ENCODE results near the gene R3HDM4.
A peak's percentile ranks its signal among the peaks of the same experiment; 100 is the strongest.
"Not testable (repeated sequence)": the region's sequence is repeated elsewhere in the genome, so short reads cannot be mapped to it uniquely, and the experiment has no call there.

The R3HDM4 gene

GRCh38 chr19:850979-851335 lies 62.1 kb downstream of the R3HDM4 start:
- Histone ChIP-seq H3K79me2 (no peaks in the 10 kb centered on the region), H3K27ac (peak overlapping the region; percentile 30), H3K27me3 (ENCODE audit: control insufficient read depth, insufficient read depth, low read length) (no peaks in the 10 kb centered on the region), H2AFZ (peak overlapping the region; percentile 75), H3K4me1 (peaks cover 4% of the 10 kb centered on the region), H3K4me2 (ENCODE audit: low read length) (peak overlapping the region; percentile 31), H3K4me3 (ENCODE audit: low read depth, low read length) (peak overlapping the region; percentile 5), H3K9ac (no peak overlapping the region), H3K36me3 (ENCODE audit: control insufficient read depth, insufficient read depth, low read length) (no peaks in the 10 kb centered on the region), H3K9me3 (ENCODE audit: control insufficient read depth, low read length) (no peaks in the 10 kb centered on the region)
- TF ChIP-seq CTCF (IDR thresholded peaks at IDR 0.05) = no peak

- Histone ChIP-seq H3K79me2 (no peaks in the 10 kb centered on the region), H3K36me3 (ENCODE audit: control insufficient read depth, insufficient read depth, low read length) (no peaks in the 10 kb centered on the region), H3K4me2 (ENCODE audit: low read length) (peak overlapping the region; percentile 31), H3K4me1 (peaks cover 4% of the 10 kb centered on the region), H3K9me3 (ENCODE audit: control insufficient read depth, low read length) (no peaks in the 10 kb centered on the region), H3K9ac (no peak overlapping the region), H2AFZ (peak overlapping the region; percentile 75), H3K27ac (peak overlapping the region; percentile 30), H3K27me3 (ENCODE audit: control insufficient read depth, insufficient read depth, low read length) (no peaks in the 10 kb centered on the region), H3K4me3 (ENCODE audit: low read depth, low read length) (peak overlapping the region; percentile 5)
- TF ChIP-seq CTCF (IDR thresholded peaks at IDR 0.05) = no peak
These were observed 62.6 kb downstream of the R3HDM4 start for GRCh38 chr19:850221-850978.

- H3K36me3 ChIP-seq (ENCODE audit: control insufficient read depth, insufficient read depth, low read length); H3K9ac ChIP-seq; H3K27me3 ChIP-seq (ENCODE audit: control insufficient read depth, insufficient read depth, low read length); H3K4me2 ChIP-seq (ENCODE audit: low read length); H3K4me1 ChIP-seq; H2AFZ ChIP-seq; H3K9me3 ChIP-seq (ENCODE audit: control insufficient read depth, low read length); H3K4me3 ChIP-seq (ENCODE audit: low read depth, low read length); H3K79me2 ChIP-seq; H3K27ac ChIP-seq: not testable (repeated sequence)
These were observed 63.8 kb downstream of the R3HDM4 start for GRCh38 chr19:849195-849594.

GRCh38 chr19:848386-848921 lies 64.6 kb downstream of the R3HDM4 start:
- Histone ChIP-seq H3K79me2 (no peaks in the 10 kb centered on the region), H3K4me3 (ENCODE audit: low read depth, low read length) (no peak overlapping the region), H3K36me3 (ENCODE audit: control insufficient read depth, insufficient read depth, low read length) (no peaks in the 10 kb centered on the region), H3K9me3 (ENCODE audit: control insufficient read depth, low read length) (no peaks in the 10 kb centered on the region), H2AFZ (no peak overlapping the region), H3K27me3 (ENCODE audit: control insufficient read depth, insufficient read depth, low read length) (no peaks in the 10 kb centered on the region), H3K27ac (no peak overlapping the region), H3K9ac (no peak overlapping the region), H3K4me2 (ENCODE audit: low read length) (no peak overlapping the region), H3K4me1 (peaks cover 9% of the 10 kb centered on the region)
- no peak for TF ChIP-seq CTCF (IDR thresholded peaks at IDR 0.05)

Data from parathyroid adenoma (tissue), 2 donors.